ENCODE results near the gene CEP295NL. TPM values are rescaled to one million over a fixed set of nuclear protein-coding genes. Genes with fewer than 3 reads are reported as not detected.

CEP295NL gene
- total RNA-seq, 1 experiment from 2014 or later: 1.9 TPM

DNA sequence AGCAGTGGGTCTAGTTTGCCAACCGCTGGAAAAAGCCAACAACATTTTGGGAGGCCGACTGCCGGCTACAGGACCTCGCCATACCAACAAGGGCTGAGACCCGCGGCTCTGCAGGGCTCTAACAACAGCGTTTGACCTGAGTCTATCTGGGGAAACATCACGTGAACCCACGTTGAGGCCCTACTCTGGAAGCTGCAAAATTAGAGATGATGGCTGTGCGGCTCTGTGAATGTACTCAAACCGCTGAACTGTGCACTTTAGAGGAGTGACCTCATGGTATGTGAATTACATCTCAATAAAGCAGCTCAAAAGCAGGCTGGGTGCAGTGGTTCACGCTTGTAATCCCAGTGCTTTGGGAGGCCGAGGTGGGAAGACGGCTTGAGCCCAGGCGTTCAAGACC lies 10.1 kb upstream of the CEP295NL start:
- no peaks in the 10 kb centered on the region for H4K20me1 ChIP-seq (ENCODE audit: insufficient read depth)
- BruUV-seq (replicated peaks): no TSS peak
- H3K36me3 ChIP-seq (ENCODE audit: control insufficient read depth in 1 of 2, insufficient read depth in 2 of 2, low read length in 2 of 2): no peaks in the 10 kb centered on the region
- no peaks in the 10 kb centered on the region for H3K9me2 ChIP-seq (ENCODE audit: insufficient read depth)
- ChIA-PET POLR2A (no interaction called here), CTCF (no interaction called here), RAD21 (ENCODE audit: low non-redundant PET in 1 of 2, low total read pairs in 2 of 2, uncharacterized antibody in 2 of 2, unreplicated experiment in 2 of 2) (no interaction called here)
- ATAC-seq (no peak), DNase-seq (ENCODE audit: low read depth, low spot score) (no peak)
- no peak overlapping the region for H3K9ac ChIP-seq (ENCODE audit: low read length)
- H3K4me1 ChIP-seq (ENCODE audit: control insufficient read depth in 1 of 2, insufficient read depth in 2 of 2, low read length in 2 of 2): peaks cover 15 to 56% of the 10 kb centered on the region in 2 experiments
- no peak overlapping the region for H3K4me2 ChIP-seq (ENCODE audit: low read length)
- no peak overlapping the region for H3K27ac ChIP-seq (ENCODE audit: low read depth, low read length)
- no peak overlapping the region for H3K4me3 ChIP-seq (replicated peaks in 1 of 2; ENCODE audit: low read depth in 1 of 2, low read length in 2 of 2)
- intact Hi-C loops (cut with micrococcal nuclease): no loop called here
- H3K27me3 ChIP-seq (ENCODE audit: insufficient read depth, low read length): no peaks in the 10 kb centered on the region
- TF ChIP-seq SP1 (IDR thresholded peaks at IDR 0.05; ENCODE audit: low read depth) (no peak), REST (IDR thresholded peaks at IDR 0.05; ENCODE audit: low read depth) (no peak), FOSL1 (IDR thresholded peaks at IDR 0.05; ENCODE audit: low read depth) (no peak), SIN3A (IDR thresholded peaks at IDR 0.05; ENCODE audit: low read depth) (no peak), ATF3 (IDR thresholded peaks at IDR 0.05) (no peak), EZH2phosphoT487 (IDR thresholded peaks at IDR 0.05; ENCODE audit: borderline replicate concordance) (no peak), ZBTB33 (IDR thresholded peaks at IDR 0.05; ENCODE audit: extremely low read depth, insufficient replicate concordance, low read length) (no peak), CEBPB (IDR thresholded peaks at IDR 0.05; ENCODE audit: low read depth) (no peak), RAD21 (IDR thresholded peaks at IDR 0.05; ENCODE audit: low read depth) (no peak), JUND (IDR thresholded peaks at IDR 0.05) (no peak), CBX3 (IDR thresholded peaks at IDR 0.05; ENCODE audit: low read depth) (no peak), ZNF274 (IDR thresholded peaks at IDR 0.05; ENCODE audit: low read depth, low read length) (no peak), POLR2AphosphoS5 (IDR thresholded peaks at IDR 0.05; ENCODE audit: low read depth, low read length) (no peak)
- TF ChIP-seq, protein P1, sequence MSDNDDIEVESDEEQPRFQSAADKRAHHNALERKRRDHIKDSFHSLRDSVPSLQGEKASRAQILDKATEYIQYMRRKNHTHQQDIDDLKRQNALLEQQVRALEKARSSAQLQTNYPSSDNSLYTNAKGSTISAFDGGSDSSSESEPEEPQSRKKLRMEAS (IDR thresholded peaks at IDR 0.05): no peak
- H3K79me2 ChIP-seq (ENCODE audit: insufficient read depth, low read length): peaks cover 30% of the 10 kb centered on the region; the same call in 1 of the 2 replicates
- no peak overlapping the region for H2AFZ ChIP-seq (ENCODE audit: low read depth, low read length, poor library complexity, severe bottlenecking)
- H3K9me3 ChIP-seq (ENCODE audit: control insufficient read depth in 1 of 2, insufficient read depth in 1 of 2, low read depth in 1 of 2, low read length in 2 of 2): no peaks in the 10 kb centered on the region

All from HCT116 (cell line).